Daoy (cell line): Measurements from ENCODE around the gene TBCCD1. TPM values are rescaled to one million over a fixed set of nuclear protein-coding genes. Genes with fewer than 3 reads are reported as not detected.
"Not testable (repeated sequence)": the region's sequence is repeated elsewhere in the genome, so short reads cannot be mapped to it uniquely, and the experiment has no call there.

Experiments
- DNase-seq: peaks from one replicate; pipeline ENCODE4 v3.0.0-alpha.2; 2015; ENCODE audit warnings: low read depth
- total RNA-seq: library from RNA; depleted of rRNA; stranded (reverse); fragments of >200 nt; shearing (Covaris generic); gene quantifications from 2 replicates; pipeline ENCODE4 v1.2.3, GENCODE V29; 2014

Gene TBCCD1
- total RNA-seq, 1 experiment from 2014 or later, result 15.9 TPM

- DNase-seq, result no peak
Measured at GRCh38 chr3:186552408-186553031, 14.6 kb downstream of the TBCCD1 start.

GRCh38 chr3:186551387-186551786 is 15.8 kb downstream of the TBCCD1 start:
- DNase-seq, result no peak

- DNase-seq, result no peak
Measured at GRCh38 chr3:186549497-186549896, 17.6 kb downstream of the TBCCD1 start.

GRCh38 chr3:186544281-186544680 is 22.9 kb downstream of the TBCCD1 start, which contains the start of gene CRYGS:
Gene CRYGS (minus strand): TSS chr3:186544380. CDS start chr3:186544326, 54 bp downstream.
- no peak for DNase-seq

GRCh38 chr3:186540835-186541226 is 26.3 kb downstream of the TBCCD1 start:
- DNase-seq, result no peak

GRCh38 chr3:186540221-186540834 is 26.8 kb downstream of the TBCCD1 start:
- DNase-seq, result peak; percentile 81

- no peak for DNase-seq
Measured at GRCh38 chr3:186538779-186539178, 28.4 kb downstream of the TBCCD1 start.

GRCh38 chr3:186536883-186537844 is 30.0 kb downstream of the TBCCD1 start:
- no peak for DNase-seq

GRCh38 chr3:186534113-186534669 is 32.9 kb downstream of the TBCCD1 start:
- no peak for DNase-seq

GRCh38 chr3:186532598-186533072 is 34.5 kb downstream of the TBCCD1 start:
- DNase-seq, result no peak

GRCh38 chr3:186531694-186532093 is 35.4 kb downstream of the TBCCD1 start:
- DNase-seq, result not testable (repeated sequence)

GRCh38 chr3:186530415-186530814 is 36.7 kb downstream of the TBCCD1 start:
- DNase-seq, result no peak

GRCh38 chr3:186529201-186529999 is 37.7 kb downstream of the TBCCD1 start:
- no peak for DNase-seq

- DNase-seq, result no peak
Measured at GRCh38 chr3:186526256-186526606, 40.9 kb downstream of the TBCCD1 start.

- DNase-seq, result no peak
Measured at GRCh38 chr3:186525369-186526255, 41.5 kb downstream of the TBCCD1 start.

- DNase-seq, result no peak
Measured at GRCh38 chr3:186524616-186525015, 42.5 kb downstream of the TBCCD1 start.

GRCh38 chr3:186523434-186523833 is 43.7 kb downstream of the TBCCD1 start:
- no peak for DNase-seq

GRCh38 chr3:186523022-186523421 is 44.1 kb downstream of the TBCCD1 start:
- DNase-seq, result no peak

GRCh38 chr3:186520957-186521842 is 45.9 kb downstream of the TBCCD1 start:
- DNase-seq, result no peak
